MCF 10A (cell line): ENCODE measurements around the gene PAPOLG. TPM values are rescaled to one million over a fixed set of nuclear protein-coding genes. Genes with fewer than 3 reads are reported as not detected.
"Not testable (repeated sequence)": the region's sequence is repeated elsewhere in the genome, so short reads cannot be mapped to it uniquely, and the experiment has no call there.

Source experiments
- BruUV-seq: library from RNA; stranded (reverse); fragments of 400-500 nt; replicated peaks from 2 replicates; lab custom pipeline; 2021; lab: Mats Ljungman, UMichigan
- CTCF ChIA-PET: fragments of 300-600 bp; sonication (Branson Sonifier 250); formaldehyde crosslinking; extraction: SDS; loops from one replicate; lab custom pipeline; 2021; ENCODE audit warnings: antibody characterized with exemption, inconsistent platforms; lab: Yijun Ruan, JAX
- POLR2A ChIA-PET: fragments of 300-600, 350-650 bp; sonication (Branson Sonifier 250); formaldehyde crosslinking; extraction: SDS; loops from one replicate; lab custom pipeline; 2020; ENCODE audit warnings: antibody characterized with exemption, inconsistent platforms; lab: Yijun Ruan, JAX
- DNase-seq: peaks from one replicate; pipeline ENCODE4 v3.0.0-alpha.2; 2018; ENCODE audit not compliant: unreplicated experiment
- H3K27ac Mint-ChIP-seq: one replicate; pipeline ENCODE4 v1.8.0; 2022; ENCODE audit warnings: mild to moderate bottlenecking, low read depth, mixed read lengths; ENCODE audit not compliant: unreplicated experiment
- H3K27me3 Mint-ChIP-seq: one replicate; pipeline ENCODE4 v1.8.0; 2022; ENCODE audit warnings: mixed read lengths; ENCODE audit not compliant: insufficient read depth, unreplicated experiment
- H3K36me3 Mint-ChIP-seq: one replicate; pipeline ENCODE4 v1.8.0; 2022; ENCODE audit warnings: mild to moderate bottlenecking, moderate library complexity, mixed read lengths; ENCODE audit not compliant: insufficient read depth, unreplicated experiment
- H3K4me1 Mint-ChIP-seq: one replicate; pipeline ENCODE4 v1.8.0; 2022; ENCODE audit warnings: mixed read lengths; ENCODE audit not compliant: insufficient read depth, unreplicated experiment
- H3K4me3 Mint-ChIP-seq: one replicate; pipeline ENCODE4 v1.8.0; 2022; ENCODE audit warnings: mild to moderate bottlenecking, moderate library complexity, mixed read lengths; ENCODE audit not compliant: unreplicated experiment
- H3K9me3 Mint-ChIP-seq: one replicate; pipeline ENCODE4 v1.8.0; 2022; ENCODE audit warnings: mixed read lengths; ENCODE audit not compliant: unreplicated experiment
- intact Hi-C: fragments of 100-400 bp; cut with micrococcal nuclease; formaldehyde crosslinking; loops from 2 replicates; pipeline ENCODE4 v1.14.1; 2022
- total RNA-seq: library from RNA; stranded (reverse); gene quantifications from 2 replicates; pipeline ENCODE4 v1.2.3, GENCODE V29; 2022
- TF ChIP-seq, protein P1 (sequence below): fragments of 200-600 bp; IDR thresholded peaks from one replicate; pipeline ENCODE4 v1.8.0; 2022; ENCODE audit warnings: antibody characterized with exemption, mild to moderate bottlenecking; ENCODE audit not compliant: unreplicated experiment

PAPOLG gene
- total RNA-seq, 1 experiment from 2014 or later, result 16.9 TPM

DNA sequence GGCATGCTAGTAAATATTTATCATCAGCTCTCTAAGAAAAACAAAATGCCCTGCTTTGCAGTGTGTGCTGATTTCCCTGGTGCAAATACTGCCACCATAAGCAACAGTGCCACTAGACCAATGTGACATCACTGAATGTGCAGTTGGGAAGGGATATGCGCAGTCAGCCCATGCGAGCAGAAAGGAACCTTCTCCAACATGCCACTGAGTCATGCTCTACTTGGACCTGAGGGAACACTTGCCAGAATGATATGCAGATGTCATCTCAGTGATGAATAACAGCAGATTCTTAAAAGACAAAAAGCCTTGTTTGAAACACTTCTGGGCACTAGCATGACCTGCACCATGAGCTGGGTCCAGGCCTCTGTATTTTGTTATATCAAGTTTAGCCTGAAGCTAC, 70.0 kb downstream of the PAPOLG start:
- H3K9me3 Mint-ChIP-seq, result no peaks in the 10 kb centered on the region
- H3K36me3 Mint-ChIP-seq, result no peaks in the 10 kb centered on the region
- BruUV-seq, result no TSS peak
- TF ChIP-seq, protein P1, sequence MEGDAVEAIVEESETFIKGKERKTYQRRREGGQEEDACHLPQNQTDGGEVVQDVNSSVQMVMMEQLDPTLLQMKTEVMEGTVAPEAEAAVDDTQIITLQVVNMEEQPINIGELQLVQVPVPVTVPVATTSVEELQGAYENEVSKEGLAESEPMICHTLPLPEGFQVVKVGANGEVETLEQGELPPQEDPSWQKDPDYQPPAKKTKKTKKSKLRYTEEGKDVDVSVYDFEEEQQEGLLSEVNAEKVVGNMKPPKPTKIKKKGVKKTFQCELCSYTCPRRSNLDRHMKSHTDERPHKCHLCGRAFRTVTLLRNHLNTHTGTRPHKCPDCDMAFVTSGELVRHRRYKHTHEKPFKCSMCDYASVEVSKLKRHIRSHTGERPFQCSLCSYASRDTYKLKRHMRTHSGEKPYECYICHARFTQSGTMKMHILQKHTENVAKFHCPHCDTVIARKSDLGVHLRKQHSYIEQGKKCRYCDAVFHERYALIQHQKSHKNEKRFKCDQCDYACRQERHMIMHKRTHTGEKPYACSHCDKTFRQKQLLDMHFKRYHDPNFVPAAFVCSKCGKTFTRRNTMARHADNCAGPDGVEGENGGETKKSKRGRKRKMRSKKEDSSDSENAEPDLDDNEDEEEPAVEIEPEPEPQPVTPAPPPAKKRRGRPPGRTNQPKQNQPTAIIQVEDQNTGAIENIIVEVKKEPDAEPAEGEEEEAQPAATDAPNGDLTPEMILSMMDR, result no peak
- H3K27me3 Mint-ChIP-seq, result no peaks in the 10 kb centered on the region
- no peak overlapping the region for H3K27ac Mint-ChIP-seq
- ChIA-PET CTCF (interaction anchor here (0.5 to 0.6 kb wide), 2 partner anchors 14 to 86 kb away, joined by 3 read pairs; no protein-coding TSS in a partner anchor), POLR2A (interaction anchor here (0.6 to 0.7 kb wide), 2 partner anchors 8 to 165 kb away, joined by 3 read pairs; no protein-coding TSS in a partner anchor)
- no peak for DNase-seq
- intact Hi-C loops, result no loop called here
- H3K4me3 Mint-ChIP-seq, result no peak overlapping the region
- H3K4me1 Mint-ChIP-seq, result peaks cover 5% of the 10 kb centered on the region

DNA sequence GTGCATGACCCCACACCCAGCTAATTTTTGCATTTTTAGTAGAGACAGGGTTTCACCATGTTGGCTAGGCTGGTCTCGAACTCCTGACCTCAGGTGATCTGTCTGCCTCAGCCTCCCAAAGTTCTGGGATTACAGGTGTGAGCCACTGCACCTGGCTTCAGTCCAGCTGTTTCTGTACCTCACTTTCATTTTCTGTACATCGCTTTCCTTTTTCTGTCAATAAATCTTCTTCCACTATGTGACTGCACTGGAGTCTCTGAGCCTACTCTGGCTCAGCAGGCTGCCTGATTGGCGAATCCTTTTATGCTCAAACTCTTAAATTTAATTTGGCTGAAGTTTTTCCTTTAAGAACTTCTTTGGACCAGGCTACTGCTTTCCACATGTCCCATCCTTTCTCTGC, 70.8 kb downstream of the PAPOLG start:
- H3K36me3 Mint-ChIP-seq, DNase-seq, intact Hi-C loops, BruUV-seq, H3K4me3 Mint-ChIP-seq, H3K4me1 Mint-ChIP-seq, H3K27ac Mint-ChIP-seq, H3K9me3 Mint-ChIP-seq, H3K27me3 Mint-ChIP-seq, POLR2A ChIA-PET: not testable (repeated sequence)
- CTCF ChIA-PET, result interaction anchor here (0.6 to 0.7 kb wide), 2 partner anchors 11 to 73 kb away, joined by 4 to 5 read pairs; no protein-coding TSS in a partner anchor

- H3K4me1 Mint-ChIP-seq, result peaks cover 5% of the 10 kb centered on the region
- intact Hi-C loops, result no loop called here
- no TSS peak for BruUV-seq
- H3K4me3 Mint-ChIP-seq, result no peak overlapping the region
- no peaks in the 10 kb centered on the region for H3K36me3 Mint-ChIP-seq
- TF ChIP-seq, protein P1, result no peak
- no peaks in the 10 kb centered on the region for H3K9me3 Mint-ChIP-seq
- POLR2A ChIA-PET, result interaction anchor here (0.6 kb wide), 1 partner anchor 39 kb away, joined by 3 read pairs; no protein-coding TSS in a partner anchor
- no peak for DNase-seq
- no peak overlapping the region for H3K27ac Mint-ChIP-seq
- H3K27me3 Mint-ChIP-seq, result no peaks in the 10 kb centered on the region
- CTCF ChIA-PET, result interaction anchor here (0.6 to 1.3 kb wide), 3 partner anchors 9 to 13 kb away, joined by 3 to 5 read pairs (median 5); no protein-coding TSS in a partner anchor
Measured at GRCh38 chr2:60827369-60827768, 71.3 kb downstream of the PAPOLG start.

DNA sequence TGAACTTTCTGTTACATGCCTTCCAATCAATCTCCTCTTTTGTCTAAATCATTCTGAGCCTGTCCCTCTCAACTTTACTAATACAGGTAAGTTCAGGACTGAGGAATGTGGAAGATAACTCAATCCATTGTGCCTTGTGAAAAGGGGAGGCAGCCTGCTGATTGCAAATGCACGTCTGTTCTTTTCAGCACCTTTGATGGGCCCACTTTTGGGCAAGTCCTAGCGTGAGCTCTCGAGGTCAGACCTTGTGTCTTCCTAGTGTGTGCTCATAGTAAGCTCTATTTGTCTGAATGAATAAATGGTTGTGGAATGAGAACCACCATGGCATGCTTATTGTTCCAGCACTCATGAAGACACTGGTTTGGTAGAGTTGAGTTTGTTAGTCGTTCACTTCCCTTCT, 74.9 kb downstream of the PAPOLG start:
- DNase-seq, result no peak
- Mint-ChIP-seq H3K27me3 (peaks cover 23% of the 10 kb centered on the region), H3K4me3 (no peak overlapping the region), H3K36me3 (no peaks in the 10 kb centered on the region), H3K4me1 (peaks cover 5% of the 10 kb centered on the region), H3K9me3 (no peaks in the 10 kb centered on the region), H3K27ac (no peak overlapping the region)
- BruUV-seq, result no TSS peak
- ChIA-PET POLR2A (no interaction called here), CTCF (interaction anchor here (0.6 kb wide), 1 partner anchor 176 kb away, joined by 7 read pairs; no protein-coding TSS in a partner anchor)
- intact Hi-C loops, result no loop called here
- TF ChIP-seq, protein P1, result no peak
